ENCODE results near the gene PLXNC1. TPM values are rescaled to one million over a fixed set of nuclear protein-coding genes. Genes with fewer than 3 reads are reported as not detected.

The PLXNC1 gene
- total RNA-seq, 5 donors from 2014 or later (not counting 1 experiment from before 2014, with no cell fraction given), result 12.9 to 23.9 (median 19.2) TPM

DNA sequence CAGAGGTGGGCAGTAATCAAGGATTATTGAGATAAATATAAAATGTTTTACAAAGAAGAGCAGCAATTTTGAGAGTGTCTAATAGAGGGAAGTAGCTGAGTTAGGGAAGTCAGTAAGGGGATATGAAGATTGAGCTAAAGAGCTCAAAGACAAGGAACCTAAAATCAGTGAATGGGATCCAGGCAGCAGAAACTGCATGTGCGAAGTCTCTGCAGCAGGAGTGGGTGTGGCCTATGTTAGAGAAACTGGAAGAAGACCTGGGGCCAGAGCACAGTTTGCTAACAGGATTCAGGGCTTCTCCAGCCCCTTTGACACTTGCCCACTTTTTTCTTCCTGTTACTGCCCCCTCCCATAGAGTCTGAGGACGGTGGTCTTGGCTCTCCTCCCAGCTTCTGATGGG lies 36.3 kb upstream of the PLXNC1 start:
- H3K27me3 ChIP-seq (replicated peaks in 1 of 2; ENCODE audit: control insufficient read depth in 2 of 2, extremely low read depth in 1 of 2, insufficient read depth in 2 of 2, low read length in 1 of 2), result peaks cover 0 to 13% of the 10 kb centered on the region in 2 experiments
- no peaks in the 10 kb centered on the region for H3K9me3 Mint-ChIP-seq
- ChIA-PET POLR2A (interaction anchor here in 1 of 2 donors (0.7 to 1.0 kb wide), 2 partner anchors 10 to 427 kb away, joined by 3 read pairs; no protein-coding TSS in a partner anchor), CTCF (interaction anchor here (2.1 to 3.3 kb wide), 2 partner anchors 10 to 11 kb away, joined by 6 to 15 read pairs; no protein-coding TSS in a partner anchor)
- no peaks in the 10 kb centered on the region for H3K27me3 Mint-ChIP-seq
- no peak for ATAC-seq (replicated peaks in 1 of 4)
- no peaks in the 10 kb centered on the region for H3K9me3 ChIP-seq
- no peaks in the 10 kb centered on the region for H3K36me3 ChIP-seq (ENCODE audit: control insufficient read depth in 2 of 2, extremely low read depth in 1 of 2, insufficient read depth in 1 of 2, low read length in 1 of 2)
- no peak overlapping the region for H3K4me3 ChIP-seq (ENCODE audit: control insufficient read depth in 1 of 2, extremely low read depth in 1 of 2, low read length in 1 of 2)
- WGBS (ENCODE audit: insufficient coverage), result 100% methylated on average over 1 of the region's 2 CpGs
- H3K27ac Mint-ChIP-seq, result no peak overlapping the region
- no peaks in the 10 kb centered on the region for H3K36me3 Mint-ChIP-seq
- H3K27ac ChIP-seq (ENCODE audit: low read length), result no peak overlapping the region
- H3K4me1 ChIP-seq (ENCODE audit: control insufficient read depth in 1 of 2, extremely low read depth in 1 of 2, insufficient read depth in 2 of 2, low read length in 2 of 2), result no peaks in the 10 kb centered on the region
- peaks cover 0 to 9% (median 0%) of the 10 kb centered on the region in 3 donors for H3K4me1 Mint-ChIP-seq
- H3K4me3 Mint-ChIP-seq, result no peak overlapping the region
- DNase-seq, result no peak

DNA sequence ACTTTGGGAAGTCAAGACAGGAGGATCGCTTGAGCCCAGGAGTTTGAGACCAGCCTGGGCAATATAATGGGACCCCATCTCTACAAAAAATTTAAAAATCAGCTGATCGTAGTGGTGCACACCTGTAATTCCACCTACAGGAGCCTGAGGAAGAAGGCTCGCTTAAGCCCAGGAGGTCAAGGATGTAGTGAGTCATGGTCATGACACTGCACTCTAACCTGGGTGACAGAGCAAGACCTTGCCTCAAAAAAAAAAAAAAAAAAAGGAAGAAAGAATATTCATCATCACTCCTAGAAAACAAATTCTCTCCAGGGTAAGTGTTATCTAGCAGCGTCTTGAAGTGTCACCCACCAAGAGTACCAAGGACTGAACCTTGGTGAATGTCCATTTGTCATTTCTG lies 34.2 kb upstream of the PLXNC1 start:
- Mint-ChIP-seq H3K27ac (no peak overlapping the region), H3K9me3 (no peaks in the 10 kb centered on the region), H3K27me3 (no peaks in the 10 kb centered on the region), H3K4me3 (no peak overlapping the region), H3K36me3 (no peaks in the 10 kb centered on the region), H3K4me1 (peaks cover 0 to 9% (median 0%) of the 10 kb centered on the region in 3 donors)
- ChIA-PET CTCF (interaction anchor here in 1 of 2 donors (0.6 kb wide), 1 partner anchor 11 kb away, joined by 3 read pairs; no protein-coding TSS in a partner anchor), POLR2A (no interaction called here)
- H3K4me1 ChIP-seq (ENCODE audit: control insufficient read depth in 1 of 2, extremely low read depth in 1 of 2, insufficient read depth in 2 of 2, low read length in 2 of 2), result no peaks in the 10 kb centered on the region
- peaks cover 0 to 9% of the 10 kb centered on the region in 2 experiments for H3K27me3 ChIP-seq (replicated peaks in 1 of 2; ENCODE audit: control insufficient read depth in 2 of 2, extremely low read depth in 1 of 2, insufficient read depth in 2 of 2, low read length in 1 of 2)
- H3K27ac ChIP-seq (ENCODE audit: low read length), result no peak overlapping the region
- no CpG with 5 or more reads among the region's 4 CpGs for WGBS (ENCODE audit: insufficient coverage)
- ATAC-seq (replicated peaks in 1 of 4) (no peak), DNase-seq (no peak)
- H3K4me3 ChIP-seq (ENCODE audit: control insufficient read depth in 1 of 2, extremely low read depth in 1 of 2, low read length in 1 of 2), result no peak overlapping the region
- H3K36me3 ChIP-seq (ENCODE audit: control insufficient read depth in 2 of 2, extremely low read depth in 1 of 2, insufficient read depth in 1 of 2, low read length in 1 of 2), result no peaks in the 10 kb centered on the region
- no peaks in the 10 kb centered on the region for H3K9me3 ChIP-seq

DNA sequence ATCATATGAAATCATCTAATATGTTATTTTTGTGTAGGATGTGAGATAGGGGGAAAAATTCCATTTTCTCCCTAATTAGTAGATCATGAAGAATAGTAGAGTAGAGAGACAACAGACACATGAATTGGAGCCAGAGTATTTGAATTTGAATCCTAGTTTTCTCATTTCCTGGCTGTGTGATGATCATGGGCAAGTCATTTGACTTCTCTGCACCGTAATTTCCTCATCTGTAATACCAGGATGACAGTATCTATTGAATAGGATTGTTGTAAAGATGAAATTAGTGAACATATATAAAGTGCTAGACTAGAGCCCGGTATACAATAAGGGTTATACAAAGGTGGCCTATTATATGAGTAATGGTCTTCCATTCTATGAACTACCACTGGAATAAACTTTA lies 32.2 kb upstream of the PLXNC1 start:
- whole genome bisulfite sequencing (ENCODE audit: insufficient coverage), result 100% methylated on average over 1 of the region's 2 CpGs
- Mint-ChIP-seq H3K4me1 (peaks cover 0 to 9% (median 0%) of the 10 kb centered on the region in 3 donors), H3K9me3 (no peaks in the 10 kb centered on the region), H3K27me3 (no peaks in the 10 kb centered on the region), H3K27ac (no peak overlapping the region), H3K4me3 (no peak overlapping the region), H3K36me3 (no peaks in the 10 kb centered on the region)
- no peak for ATAC-seq (replicated peaks in 1 of 4)
- POLR2A ChIA-PET, result interaction anchor here in 1 of 2 donors (0.7 kb wide), 1 partner anchor 112 kb away, joined by 3 read pairs; no protein-coding TSS in a partner anchor
- no peak for DNase-seq
- Histone ChIP-seq H3K27ac (ENCODE audit: low read length) (no peak overlapping the region), H3K27me3 (replicated peaks in 1 of 2; ENCODE audit: control insufficient read depth in 2 of 2, extremely low read depth in 1 of 2, insufficient read depth in 2 of 2, low read length in 1 of 2) (peaks cover 0 to 4% of the 10 kb centered on the region in 2 experiments), H3K9me3 (no peaks in the 10 kb centered on the region), H3K36me3 (ENCODE audit: control insufficient read depth in 2 of 2, extremely low read depth in 1 of 2, insufficient read depth in 1 of 2, low read length in 1 of 2) (no peaks in the 10 kb centered on the region), H3K4me3 (ENCODE audit: control insufficient read depth in 1 of 2, extremely low read depth in 1 of 2, low read length in 1 of 2) (no peak overlapping the region), H3K4me1 (ENCODE audit: control insufficient read depth in 1 of 2, extremely low read depth in 1 of 2, insufficient read depth in 2 of 2, low read length in 2 of 2) (no peaks in the 10 kb centered on the region)
- CTCF ChIA-PET, result no interaction called here

DNA sequence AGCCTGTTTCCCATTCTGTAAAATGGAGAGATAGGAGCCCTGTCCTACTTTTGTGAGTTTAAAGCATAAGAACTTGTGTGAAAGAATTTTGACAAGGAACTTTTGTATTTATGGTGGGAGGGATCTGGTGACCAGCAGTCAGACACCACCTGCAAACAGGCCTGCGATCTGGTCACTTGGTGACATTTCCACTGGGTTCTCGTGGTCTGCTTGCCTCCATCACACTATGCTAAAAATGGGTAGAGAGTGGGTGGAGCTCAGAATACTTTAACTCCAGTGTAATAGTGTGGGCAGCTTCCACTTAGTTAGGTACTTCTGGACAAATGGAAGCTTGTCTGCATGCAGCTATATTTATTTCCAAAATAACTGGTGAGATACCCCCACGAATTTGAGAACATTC lies 26.5 kb upstream of the PLXNC1 start:
- Mint-ChIP-seq H3K27me3 (no peaks in the 10 kb centered on the region), H3K9me3 (no peaks in the 10 kb centered on the region), H3K4me1 (peaks cover 42 to 49% (median 44%) of the 10 kb centered on the region in 3 donors), H3K27ac (peak overlapping the region in 1 of 2 donors; percentile 20), H3K36me3 (no peaks in the 10 kb centered on the region), H3K4me3 (peak overlapping the region in 1 of 3 donors; percentile 9)
- Histone ChIP-seq H3K9me3 (no peaks in the 10 kb centered on the region), H3K4me1 (ENCODE audit: control insufficient read depth in 1 of 2, extremely low read depth in 1 of 2, insufficient read depth in 2 of 2, low read length in 2 of 2) (peaks cover 15 to 41% of the 10 kb centered on the region in 2 experiments), H3K36me3 (ENCODE audit: control insufficient read depth in 2 of 2, extremely low read depth in 1 of 2, insufficient read depth in 1 of 2, low read length in 1 of 2) (no peaks in the 10 kb centered on the region), H3K27ac (ENCODE audit: low read length) (no peak overlapping the region), H3K27me3 (replicated peaks in 1 of 2; ENCODE audit: control insufficient read depth in 2 of 2, extremely low read depth in 1 of 2, insufficient read depth in 2 of 2, low read length in 1 of 2) (no peaks in the 10 kb centered on the region), H3K4me3 (ENCODE audit: control insufficient read depth in 1 of 2, extremely low read depth in 1 of 2, low read length in 1 of 2) (no peak overlapping the region)
- no peak for DNase-seq
- POLR2A ChIA-PET, result no interaction called here
- no peak for ATAC-seq (replicated peaks in 1 of 4)
- CTCF ChIA-PET, result interaction anchor here in 1 of 2 donors (1.2 kb wide), 1 partner anchor 20 kb away, joined by 9 read pairs; no protein-coding TSS in a partner anchor
- WGBS (ENCODE audit: insufficient coverage), result 61% methylated on average over 3 of the region's 3 CpGs

DNA sequence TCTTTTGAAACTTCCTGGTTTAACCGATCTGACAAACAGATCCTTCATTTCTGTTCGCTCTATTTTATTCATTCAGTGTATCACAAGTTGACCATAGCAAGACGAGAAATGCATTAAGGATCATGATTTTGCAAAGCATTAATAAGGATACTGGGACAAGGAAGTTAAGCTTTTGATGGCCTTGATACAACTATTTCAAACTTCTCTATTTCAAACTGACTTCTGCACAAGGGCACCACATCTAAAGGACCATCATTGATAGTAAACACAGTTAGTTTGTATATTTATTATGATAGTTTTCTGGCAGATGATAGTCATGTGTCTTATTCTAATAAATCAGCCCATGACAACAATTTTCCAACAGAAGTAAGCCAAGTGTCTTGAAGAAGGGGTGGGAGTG lies 25.8 kb upstream of the PLXNC1 start:
- peak overlapping the region; percentile 55 to 99 for H3K27ac Mint-ChIP-seq
- H3K4me3 Mint-ChIP-seq, result no peak overlapping the region
- H3K27ac ChIP-seq (ENCODE audit: low read length), result no peak overlapping the region
- H3K9me3 ChIP-seq, result no peaks in the 10 kb centered on the region
- peaks cover 49 to 55% (median 51%) of the 10 kb centered on the region in 3 donors for H3K4me1 Mint-ChIP-seq
- H3K36me3 ChIP-seq (ENCODE audit: control insufficient read depth in 2 of 2, extremely low read depth in 1 of 2, insufficient read depth in 1 of 2, low read length in 1 of 2), result no peaks in the 10 kb centered on the region
- ATAC-seq (replicated peaks in 1 of 4) (no peak), DNase-seq (no peak)
- POLR2A ChIA-PET, result interaction anchor here in 1 of 2 donors (0.6 kb wide), 1 partner anchor 11 kb away, joined by 3 read pairs; no protein-coding TSS in a partner anchor
- no peak overlapping the region for H3K4me3 ChIP-seq (ENCODE audit: control insufficient read depth in 1 of 2, extremely low read depth in 1 of 2, low read length in 1 of 2)
- H3K27me3 ChIP-seq (replicated peaks in 1 of 2; ENCODE audit: control insufficient read depth in 2 of 2, extremely low read depth in 1 of 2, insufficient read depth in 2 of 2, low read length in 1 of 2), result no peaks in the 10 kb centered on the region
- H3K9me3 Mint-ChIP-seq, result no peaks in the 10 kb centered on the region
- CTCF ChIA-PET, result interaction anchor here in 1 of 2 donors (1.2 kb wide), 1 partner anchor 20 kb away, joined by 9 read pairs; no protein-coding TSS in a partner anchor
- H3K4me1 ChIP-seq (ENCODE audit: control insufficient read depth in 1 of 2, extremely low read depth in 1 of 2, insufficient read depth in 2 of 2, low read length in 2 of 2), result peaks cover 15 to 44% of the 10 kb centered on the region in 2 experiments
- no CpG with 5 or more reads among the region's 3 CpGs for WGBS (ENCODE audit: insufficient coverage)
- no peaks in the 10 kb centered on the region for H3K36me3 Mint-ChIP-seq
- no peaks in the 10 kb centered on the region for H3K27me3 Mint-ChIP-seq

DNA sequence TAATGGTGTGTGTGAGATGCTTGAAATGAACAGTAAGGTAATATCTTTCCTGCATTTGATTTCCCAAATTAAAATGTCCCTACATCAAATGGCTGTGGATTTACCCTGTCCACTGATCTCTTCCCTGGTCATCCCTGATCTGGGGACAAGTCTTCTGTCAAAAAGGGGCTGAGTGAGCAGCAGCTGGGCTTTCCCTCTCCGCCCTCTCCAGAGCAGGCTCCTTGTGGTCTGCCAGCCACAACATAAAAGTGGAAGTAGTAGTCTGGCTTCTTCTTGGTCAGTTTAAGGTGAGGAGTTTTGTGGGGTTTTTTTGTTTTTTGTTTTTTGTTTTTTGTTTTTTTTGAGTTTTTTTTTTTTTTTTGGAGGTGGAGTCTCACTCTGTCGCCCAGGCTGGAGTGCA lies 25.2 kb upstream of the PLXNC1 start:
- Mint-ChIP-seq H3K27ac (peak overlapping the region; percentile 93 to 99), H3K36me3 (no peaks in the 10 kb centered on the region), H3K27me3 (no peaks in the 10 kb centered on the region), H3K4me1 (peaks cover 52 to 59% (median 55%) of the 10 kb centered on the region in 3 donors), H3K4me3 (peak overlapping the region in 1 of 3 donors; percentile 84), H3K9me3 (no peaks in the 10 kb centered on the region)
- no peaks in the 10 kb centered on the region for H3K36me3 ChIP-seq (ENCODE audit: control insufficient read depth in 2 of 2, extremely low read depth in 1 of 2, insufficient read depth in 1 of 2, low read length in 1 of 2)
- no CpG with 5 or more reads among the region's 2 CpGs for WGBS (ENCODE audit: insufficient coverage)
- ATAC-seq (replicated peaks in 1 of 4) (no peak), DNase-seq (no peak)
- no peaks in the 10 kb centered on the region for H3K27me3 ChIP-seq (replicated peaks in 1 of 2; ENCODE audit: control insufficient read depth in 2 of 2, extremely low read depth in 1 of 2, insufficient read depth in 2 of 2, low read length in 1 of 2)
- peaks cover 15 to 44% of the 10 kb centered on the region in 2 experiments for H3K4me1 ChIP-seq (ENCODE audit: control insufficient read depth in 1 of 2, extremely low read depth in 1 of 2, insufficient read depth in 2 of 2, low read length in 2 of 2)
- H3K4me3 ChIP-seq (ENCODE audit: control insufficient read depth in 1 of 2, extremely low read depth in 1 of 2, low read length in 1 of 2), result no peak overlapping the region
- POLR2A ChIA-PET, result interaction anchor here in 1 of 2 donors (0.5 to 0.6 kb wide), 2 partner anchors 68 to 1121 kb away, joined by 3 to 9 read pairs; no protein-coding TSS in a partner anchor
- no peaks in the 10 kb centered on the region for H3K9me3 ChIP-seq
- peak overlapping the region; percentile 13 for H3K27ac ChIP-seq (ENCODE audit: low read length)
- CTCF ChIA-PET, result interaction anchor here (0.7 to 3.5 kb wide), 3 partner anchors 12 to 628 kb away, joined by 3 to 16 read pairs (median 14); no protein-coding TSS in a partner anchor
